ENCODE data around the gene TBX20. TPM values are rescaled to one million over a fixed set of nuclear protein-coding genes. Genes with fewer than 3 reads are reported as not detected.

The TBX20 gene
- total RNA-seq, 1 donor = 6.4 TPM

- H3K4me3 ChIP-seq (ENCODE audit: low read depth, low read length) = no peak overlapping the region
- TF ChIP-seq, protein P1, sequence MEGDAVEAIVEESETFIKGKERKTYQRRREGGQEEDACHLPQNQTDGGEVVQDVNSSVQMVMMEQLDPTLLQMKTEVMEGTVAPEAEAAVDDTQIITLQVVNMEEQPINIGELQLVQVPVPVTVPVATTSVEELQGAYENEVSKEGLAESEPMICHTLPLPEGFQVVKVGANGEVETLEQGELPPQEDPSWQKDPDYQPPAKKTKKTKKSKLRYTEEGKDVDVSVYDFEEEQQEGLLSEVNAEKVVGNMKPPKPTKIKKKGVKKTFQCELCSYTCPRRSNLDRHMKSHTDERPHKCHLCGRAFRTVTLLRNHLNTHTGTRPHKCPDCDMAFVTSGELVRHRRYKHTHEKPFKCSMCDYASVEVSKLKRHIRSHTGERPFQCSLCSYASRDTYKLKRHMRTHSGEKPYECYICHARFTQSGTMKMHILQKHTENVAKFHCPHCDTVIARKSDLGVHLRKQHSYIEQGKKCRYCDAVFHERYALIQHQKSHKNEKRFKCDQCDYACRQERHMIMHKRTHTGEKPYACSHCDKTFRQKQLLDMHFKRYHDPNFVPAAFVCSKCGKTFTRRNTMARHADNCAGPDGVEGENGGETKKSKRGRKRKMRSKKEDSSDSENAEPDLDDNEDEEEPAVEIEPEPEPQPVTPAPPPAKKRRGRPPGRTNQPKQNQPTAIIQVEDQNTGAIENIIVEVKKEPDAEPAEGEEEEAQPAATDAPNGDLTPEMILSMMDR (IDR thresholded peaks at IDR 0.05; ENCODE audit: insufficient read depth, low read length) = no peak
- no peak for DNase-seq (ENCODE audit: low read depth)
These were observed 6.3 kb upstream of the TBX20 start for GRCh38 chr7:35260246-35260645.

DNA sequence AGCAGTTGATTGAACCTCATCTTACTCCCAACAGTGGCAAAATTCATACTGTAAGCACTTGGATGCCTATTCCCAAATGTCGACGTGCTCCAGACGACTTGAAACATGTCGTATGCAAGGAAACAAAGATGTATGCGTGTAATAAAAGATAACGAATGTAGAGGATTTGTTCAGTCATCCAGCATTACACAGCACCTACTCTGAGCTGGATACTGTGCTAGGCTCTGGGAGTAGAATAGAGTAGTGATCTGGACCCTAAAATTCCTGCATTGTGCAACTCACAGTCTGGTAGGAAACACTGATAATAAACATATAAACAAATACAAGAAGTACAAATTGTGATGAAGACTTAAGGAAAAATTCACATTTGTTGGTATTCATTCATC, 5.6 kb upstream of the TBX20 start:
- no peak for DNase-seq (ENCODE audit: low read depth)
- TF ChIP-seq, protein P1 (IDR thresholded peaks at IDR 0.05; ENCODE audit: insufficient read depth, low read length) = no peak
- H3K4me3 ChIP-seq (ENCODE audit: low read depth, low read length) = no peak overlapping the region

DNA sequence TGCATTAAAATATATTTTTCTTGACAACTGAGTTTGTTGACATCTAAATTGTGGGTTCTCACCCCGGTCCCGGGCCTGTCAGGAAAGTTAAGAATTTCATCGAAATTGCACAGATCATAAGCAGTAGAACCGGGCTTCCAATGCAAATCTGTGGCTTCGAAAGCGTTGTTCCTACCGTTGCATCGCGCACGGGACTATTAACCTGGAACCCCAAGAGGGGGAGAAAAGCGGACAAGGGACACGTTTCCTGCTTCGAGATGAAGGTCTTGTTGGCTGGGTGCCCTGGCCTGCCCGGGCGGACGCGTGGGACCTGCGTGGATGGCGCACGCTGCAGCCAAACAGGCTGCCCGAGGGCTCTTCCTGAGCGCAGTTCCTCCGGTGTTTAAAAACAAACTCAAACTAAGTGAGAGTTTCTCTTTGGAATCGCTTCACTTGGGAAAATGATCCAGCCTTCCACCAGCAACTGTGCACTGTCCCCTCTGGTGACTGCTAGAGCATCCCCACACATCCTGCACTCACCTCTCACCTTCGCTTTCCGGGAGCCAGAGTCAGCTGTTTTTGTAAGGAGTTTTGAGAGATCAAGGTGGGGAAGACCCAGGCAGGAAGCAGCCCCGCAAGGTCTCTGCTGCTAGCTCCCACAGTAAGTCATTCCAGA, 5.1 kb upstream of the TBX20 start:
- TF ChIP-seq, protein P1 (IDR thresholded peaks at IDR 0.05; ENCODE audit: insufficient read depth, low read length) = no peak
- DNase-seq (ENCODE audit: low read depth) = no peak
- no peak overlapping the region for H3K4me3 ChIP-seq (ENCODE audit: low read depth, low read length)

DNA sequence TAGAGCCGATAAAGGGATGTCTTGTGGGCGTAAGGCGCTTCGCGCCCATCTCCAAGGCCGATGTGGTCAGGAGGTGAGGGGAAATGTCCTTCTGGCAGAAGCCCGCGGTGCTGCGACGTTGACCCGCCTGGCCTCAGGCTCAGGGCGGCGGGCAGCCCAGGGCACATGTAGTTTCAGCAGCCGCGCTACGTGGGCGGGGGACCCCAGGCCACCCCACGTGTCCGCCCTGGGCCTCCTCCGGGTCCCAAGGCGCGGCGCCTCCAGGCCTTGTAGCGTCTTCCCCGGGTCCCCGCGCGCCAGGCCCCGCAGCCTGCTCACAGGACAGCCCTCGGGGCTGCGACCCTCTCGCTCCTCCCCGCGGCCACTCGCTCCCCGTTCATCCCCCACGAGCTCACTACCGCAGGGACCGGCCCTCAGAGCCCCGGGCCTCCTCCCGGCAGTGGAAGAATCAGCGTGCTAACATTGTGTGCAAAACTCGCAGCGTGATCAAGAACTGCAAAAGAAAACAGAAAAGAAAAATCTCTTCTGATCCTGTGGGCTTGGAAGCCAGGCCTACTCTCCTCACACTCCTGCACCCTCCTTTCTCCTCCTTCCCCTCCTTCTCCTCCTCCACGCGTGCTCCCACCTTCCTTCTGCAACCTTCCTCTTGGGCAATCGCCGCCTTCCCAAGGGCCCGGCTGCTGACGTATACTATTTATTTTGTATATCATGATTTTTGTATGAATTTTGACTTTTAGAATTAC, 4.4 kb upstream of the TBX20 start:
- DNase-seq (ENCODE audit: low read depth) = no peak
- no peak overlapping the region for H3K4me3 ChIP-seq (ENCODE audit: low read depth, low read length)
- TF ChIP-seq, protein P1 (IDR thresholded peaks at IDR 0.05; ENCODE audit: insufficient read depth, low read length) = no peak

GRCh38 chr7:35257251-35258124, 3.6 kb upstream of the TBX20 start:
- peak overlapping the region; percentile 9 for H3K4me3 ChIP-seq (ENCODE audit: low read depth, low read length)
- DNase-seq (ENCODE audit: low read depth) = no peak
- TF ChIP-seq, protein P1 (IDR thresholded peaks at IDR 0.05; ENCODE audit: insufficient read depth, low read length) = no peak

DNA sequence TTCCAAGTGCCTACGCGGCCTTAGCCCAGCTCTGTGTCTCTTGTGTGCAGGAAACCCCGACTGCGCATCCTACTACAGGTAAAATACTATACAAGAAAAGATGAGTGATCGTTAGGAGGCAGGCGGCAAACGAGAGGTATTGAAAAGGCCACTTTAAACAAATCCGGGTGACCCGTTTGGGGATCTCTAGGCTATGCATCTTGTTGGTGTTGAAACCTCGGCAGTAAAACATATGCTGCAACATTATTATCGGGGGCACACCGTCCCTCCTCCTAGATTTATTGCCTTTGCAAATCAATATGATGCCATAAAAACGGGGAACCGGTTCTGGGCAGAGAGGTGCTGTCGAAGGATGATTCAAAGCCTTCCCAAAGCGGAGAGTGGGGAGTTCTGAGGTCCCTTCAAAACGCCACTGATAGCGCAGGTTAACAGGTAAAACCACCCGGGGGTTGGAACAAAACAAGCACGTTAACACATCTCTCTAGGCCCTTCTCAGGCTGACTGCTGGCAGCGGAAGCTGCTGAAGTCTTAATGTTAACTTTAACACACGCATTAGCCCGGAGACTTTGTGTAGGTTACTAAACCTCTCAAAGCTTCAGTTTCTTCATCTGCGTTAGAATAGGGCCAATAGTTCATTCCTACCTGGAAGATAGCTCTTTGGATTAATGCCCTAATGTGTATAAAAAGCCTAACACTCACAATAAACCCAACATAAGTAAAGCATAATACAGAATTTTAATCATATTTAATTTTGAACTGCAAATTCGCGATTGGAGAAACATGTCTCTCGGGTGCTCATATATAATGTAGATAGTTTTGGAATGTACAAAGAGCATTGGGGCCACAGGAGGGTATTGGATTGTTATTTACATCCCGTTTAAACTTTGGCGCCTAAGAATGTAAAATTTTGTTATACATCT, 2.6 kb upstream of the TBX20 start:
- no peak overlapping the region for H3K4me3 ChIP-seq (ENCODE audit: low read depth, low read length)
- DNase-seq (ENCODE audit: low read depth) = no peak
- TF ChIP-seq, protein P1 (IDR thresholded peaks at IDR 0.05; ENCODE audit: insufficient read depth, low read length) = no peak
